ENCODE results near the gene SLC19A3. TPM values are rescaled to one million over a fixed set of nuclear protein-coding genes. Genes with fewer than 3 reads are reported as not detected.

Gene SLC19A3
- total RNA-seq, 6 experiments from 2014 or later: 0.14 TPM; not detected in 5

DNA sequence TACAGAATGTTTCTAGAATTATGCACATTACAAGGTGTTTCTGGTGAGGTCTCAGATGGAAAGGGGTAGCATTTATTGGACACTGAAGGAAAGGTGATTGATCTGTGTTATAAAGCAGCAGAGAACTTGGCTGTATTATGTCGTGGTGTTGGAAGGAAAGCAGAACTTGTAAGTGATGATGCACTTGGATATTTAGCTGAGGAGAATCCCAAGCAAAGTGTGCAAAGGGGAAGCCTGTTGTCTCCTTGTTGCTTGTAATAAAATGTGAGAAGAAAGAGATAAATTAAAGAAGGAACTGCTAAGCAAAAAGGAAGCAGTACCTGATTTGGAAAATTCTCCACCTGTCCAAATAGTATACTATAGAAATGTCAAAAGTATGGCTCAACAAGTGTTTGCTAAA lies 63.4 kb downstream of the SLC19A3 start:
- no peaks in the 10 kb centered on the region for H3K36me3 Mint-ChIP-seq (ENCODE audit: low read depth)
- no peak for TF ChIP-seq CTCF (IDR thresholded peaks at IDR 0.05)
- no peak for DNase-seq
- no peaks in the 10 kb centered on the region; the same call in 1 of the 2 replicates for H3K27me3 Mint-ChIP-seq (ENCODE audit: insufficient read depth)
- H3K27ac Mint-ChIP-seq: no peak overlapping the region
- H3K4me3 Mint-ChIP-seq: no peak overlapping the region
- peaks cover 31% of the 10 kb centered on the region for H3K4me1 Mint-ChIP-seq (ENCODE audit: low read depth)
- H3K9me3 Mint-ChIP-seq: no peaks in the 10 kb centered on the region

- no peak for TF ChIP-seq CTCF (IDR thresholded peaks at IDR 0.05)
- Mint-ChIP-seq H3K27ac (peak overlapping the region; percentile 48; the same call in 1 of the 2 replicates), H3K36me3 (ENCODE audit: low read depth) (no peaks in the 10 kb centered on the region), H3K9me3 (no peaks in the 10 kb centered on the region), H3K4me3 (peak overlapping the region; percentile 13; the same call in 1 of the 2 replicates), H3K4me1 (ENCODE audit: low read depth) (peaks cover 31% of the 10 kb centered on the region), H3K27me3 (ENCODE audit: insufficient read depth) (peaks cover 2% of the 10 kb centered on the region; the same call in 1 of the 2 replicates)
- DNase-seq: peak; percentile 15
Measured at GRCh38 chr2:227653419-227653818, 64.4 kb downstream of the SLC19A3 start.

- no peak for TF ChIP-seq CTCF (IDR thresholded peaks at IDR 0.05)
- H3K36me3 Mint-ChIP-seq (ENCODE audit: low read depth): no peaks in the 10 kb centered on the region
- no peak for DNase-seq
- H3K4me1 Mint-ChIP-seq (ENCODE audit: low read depth): no peaks in the 10 kb centered on the region
- no peak overlapping the region for H3K27ac Mint-ChIP-seq
- no peaks in the 10 kb centered on the region for H3K9me3 Mint-ChIP-seq
- peaks cover 2% of the 10 kb centered on the region for H3K27me3 Mint-ChIP-seq (ENCODE audit: insufficient read depth)
- H3K4me3 Mint-ChIP-seq: no peak overlapping the region
Measured at GRCh38 chr2:227643990-227644551, 73.8 kb downstream of the SLC19A3 start.

GRCh38 chr2:227642656-227643055 lies 75.2 kb downstream of the SLC19A3 start:
- Mint-ChIP-seq H3K27me3 (ENCODE audit: insufficient read depth) (peaks cover 2% of the 10 kb centered on the region), H3K4me1 (ENCODE audit: low read depth) (no peaks in the 10 kb centered on the region), H3K36me3 (ENCODE audit: low read depth) (no peaks in the 10 kb centered on the region), H3K9me3 (no peaks in the 10 kb centered on the region), H3K27ac (no peak overlapping the region), H3K4me3 (no peak overlapping the region)
- DNase-seq: no peak
- TF ChIP-seq CTCF (IDR thresholded peaks at IDR 0.05): no peak

DNA sequence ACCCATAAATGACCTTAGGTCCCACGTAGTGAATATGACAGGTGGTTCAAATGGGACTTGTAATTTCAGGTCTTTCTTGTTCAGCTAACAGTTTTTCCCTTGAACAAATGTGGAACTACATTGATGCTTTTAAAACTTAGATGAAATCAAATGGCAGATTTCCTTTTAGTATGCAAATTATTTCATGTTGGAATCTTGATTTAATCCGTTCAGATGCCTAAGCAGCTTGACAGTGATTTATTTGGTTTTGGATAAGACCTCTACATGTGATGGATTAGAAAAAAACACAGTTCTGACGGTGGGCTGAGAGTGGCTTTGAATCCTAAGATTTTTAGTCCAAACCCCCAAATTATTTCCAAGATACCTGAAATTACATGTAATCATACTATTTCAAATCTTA lies 83.6 kb downstream of the SLC19A3 start:
- peaks cover 9% of the 10 kb centered on the region for H3K27me3 Mint-ChIP-seq (ENCODE audit: insufficient read depth)
- no peaks in the 10 kb centered on the region for H3K9me3 Mint-ChIP-seq
- H3K27ac Mint-ChIP-seq: no peak overlapping the region
- H3K4me1 Mint-ChIP-seq (ENCODE audit: low read depth): no peaks in the 10 kb centered on the region
- H3K36me3 Mint-ChIP-seq (ENCODE audit: low read depth): no peaks in the 10 kb centered on the region
- no peak for DNase-seq
- no peak for TF ChIP-seq CTCF (IDR thresholded peaks at IDR 0.05)
- H3K4me3 Mint-ChIP-seq: no peak overlapping the region

Other genes starting within 250 kb of the SLC19A3 start
- gene AGFG1, start 245.9 kb downstream of the SLC19A3 start, total RNA-seq (2021; fragmentation: NEBNext Ultra II Directional; extraction: Animal tissue kit (Norgen Biotek cat#: 25700)): 100 to 1,000 TPM in 1 of 6 experiments, 10 to 100 TPM in 5; 62.3 to 105 (median 74.0) TPM
- gene SCYGR2, start 119.1 kb downstream of the SLC19A3 start, total RNA-seq (2021; fragmentation: NEBNext Ultra II Directional; extraction: Animal tissue kit (Norgen Biotek cat#: 25700)): not detected
- not detected for gene SCYGR3, start 103.2 kb downstream of the SLC19A3 start, total RNA-seq (2021; fragmentation: NEBNext Ultra II Directional; extraction: Animal tissue kit (Norgen Biotek cat#: 25700))
- gene SCYGR4, start 100.5 kb downstream of the SLC19A3 start, total RNA-seq (2021; fragmentation: NEBNext Ultra II Directional; extraction: Animal tissue kit (Norgen Biotek cat#: 25700)): not detected
- not detected for gene SCYGR5, start 51.2 kb downstream of the SLC19A3 start, total RNA-seq (2021; fragmentation: NEBNext Ultra II Directional; extraction: Animal tissue kit (Norgen Biotek cat#: 25700))
- not detected for gene SCYGR6, start 6.7 kb upstream of the SLC19A3 start, total RNA-seq (2021; fragmentation: NEBNext Ultra II Directional; extraction: Animal tissue kit (Norgen Biotek cat#: 25700))
- not detected for gene SCYGR7, start 10.3 kb upstream of the SLC19A3 start, total RNA-seq (2021; fragmentation: NEBNext Ultra II Directional; extraction: Animal tissue kit (Norgen Biotek cat#: 25700))
- gene SCYGR8, start 27.9 kb upstream of the SLC19A3 start, total RNA-seq (2021; fragmentation: NEBNext Ultra II Directional; extraction: Animal tissue kit (Norgen Biotek cat#: 25700)): not detected
- gene CCL20, start 95.8 kb upstream of the SLC19A3 start, total RNA-seq (2021; fragmentation: NEBNext Ultra II Directional; extraction: Animal tissue kit (Norgen Biotek cat#: 25700)): not detected
- gene DAW1, start 153.6 kb upstream of the SLC19A3 start, total RNA-seq (2021; fragmentation: NEBNext Ultra II Directional; extraction: Animal tissue kit (Norgen Biotek cat#: 25700)): under 1 TPM in 4 of 6 experiments, not detected in 2; 0.12 to 0.39 (median 0.20) TPM